Measurements from ENCODE around the gene ZFAND3.

- TF ChIP-seq CTCF (IDR thresholded peaks at IDR 0.05; ENCODE audit: low read length) (no peak), EZH2 (IDR thresholded peaks at IDR 0.05; ENCODE audit: borderline replicate concordance, low read length) (no peak)
These were observed 100.1 kb downstream of the ZFAND3 start for GRCh38 chr6:37919417-37920157.

All from OCI-LY1 (cell line).